GM12872 (cell line): Measurements from ENCODE around the gene EFHD1.

ENCODE experiments used
- CTCF ChIP-seq: IDR thresholded peaks from 3 replicates; pipeline ENCODE4 v1.5.1; 2011; ENCODE audit warnings: low read depth, mild to moderate bottlenecking, low read length, moderate library complexity; ENCODE audit not compliant: insufficient read depth

EFHD1 gene

GRCh38 chr2:232592772-232593395, 40.5 kb upstream of the EFHD1 start:
- TF ChIP-seq CTCF = no peak

DNA sequence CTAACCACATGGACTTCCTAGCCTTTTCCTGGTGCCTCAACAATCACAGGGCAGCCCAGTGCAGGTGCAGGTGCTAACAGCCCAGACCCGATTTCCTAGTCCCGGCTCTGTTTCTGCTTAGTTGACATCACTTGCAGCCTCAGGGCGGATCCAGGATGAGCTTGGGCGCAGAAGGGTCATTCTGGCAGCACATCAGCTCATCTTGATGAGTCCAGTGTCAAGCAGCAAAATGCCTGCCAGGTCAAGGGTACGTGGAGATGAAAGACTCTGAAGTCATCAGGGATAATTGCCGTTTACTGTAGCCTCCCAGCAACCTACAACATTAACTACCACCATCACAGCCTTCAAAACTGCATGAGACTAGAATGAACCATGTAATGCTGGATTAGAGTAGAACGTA, 39.4 kb upstream of the EFHD1 start:
- TF ChIP-seq CTCF = no peak

DNA sequence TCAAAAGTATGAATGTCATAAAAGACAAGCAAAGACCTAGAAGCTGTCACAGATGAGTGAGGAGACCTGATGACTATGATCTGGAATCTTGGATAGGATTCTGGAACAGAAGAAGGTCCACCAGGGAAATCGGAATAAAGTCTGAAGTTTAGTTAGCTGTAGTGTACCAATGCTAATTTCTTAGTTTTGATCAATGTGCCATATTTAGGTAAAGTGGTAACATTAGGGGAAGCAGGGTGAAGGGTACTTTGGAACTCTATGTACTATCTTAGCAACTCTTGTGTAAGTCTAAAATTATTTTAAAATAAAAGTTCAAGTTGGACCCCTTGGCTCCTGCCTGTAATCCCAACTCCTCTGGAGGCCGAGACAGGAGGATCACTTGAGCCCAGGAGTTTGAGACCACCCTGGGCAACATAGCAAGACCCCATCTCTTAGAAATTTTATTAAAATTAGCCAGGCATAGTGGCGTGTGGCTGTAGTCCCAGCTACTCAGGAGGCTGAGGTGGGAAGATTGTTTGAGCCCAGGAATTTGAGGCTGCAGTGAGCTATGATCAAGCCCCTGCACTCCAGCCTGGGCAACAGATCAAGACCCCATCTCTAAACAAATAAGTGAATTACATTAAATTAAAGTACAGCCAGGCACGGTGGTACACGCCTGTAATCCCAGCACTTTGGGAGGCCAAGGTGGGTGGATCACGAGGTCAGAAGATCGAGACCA, 35.9 kb upstream of the EFHD1 start:
- TF ChIP-seq CTCF = no peak

GRCh38 chr2:232598293-232598692, 35.1 kb upstream of the EFHD1 start:
- no peak for TF ChIP-seq CTCF

- TF ChIP-seq CTCF = no peak
Observed at GRCh38 chr2:232600053-232600773, 33.2 kb upstream of the EFHD1 start.

- TF ChIP-seq CTCF = no peak
Observed at GRCh38 chr2:232603283-232603682, 30.1 kb upstream of the EFHD1 start.

DNA sequence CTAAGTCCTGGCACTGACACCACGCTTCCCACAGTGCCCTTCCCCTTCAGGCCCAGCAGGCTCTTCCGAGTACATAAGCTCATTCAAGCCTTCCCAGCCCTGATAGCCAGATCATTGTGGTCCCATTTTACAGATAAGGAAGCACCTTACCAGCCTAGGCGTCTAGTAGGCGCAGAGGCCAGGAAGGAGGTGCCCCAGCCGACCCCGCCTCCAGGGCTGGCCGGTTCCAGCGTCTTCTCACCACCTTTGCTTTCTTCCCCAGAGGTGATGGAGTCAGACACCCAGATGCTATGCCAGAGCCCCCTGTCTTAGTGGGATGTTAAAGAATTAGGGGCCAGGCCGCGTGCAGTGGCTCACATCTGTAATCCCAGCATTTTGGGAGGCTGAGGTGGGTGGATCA, 28.9 kb upstream of the EFHD1 start:
- no peak for TF ChIP-seq CTCF
